GM12874 (cell line): ENCODE measurements around the gene PIM3.

Experiments
- CTCF ChIP-seq: IDR thresholded peaks from 2 replicates; pipeline ENCODE4 v1.5.1; 2011; ENCODE audit warnings: low read depth, mild to moderate bottlenecking, control low read depth, low read length, moderate library complexity; ENCODE audit not compliant: insufficient read depth

The PIM3 gene

GRCh38 chr22:49917974-49918910, 42.3 kb upstream of the PIM3 start, which contains the start of the genes ALG12 and CRELD2:
Gene ALG12 (minus strand): TSS chr22:49918438. CDS start chr22:49913765, 4,673 bp downstream.
Gene CRELD2 (plus strand): TSS chr22:49918634. CDS start chr22:49918770, 136 bp downstream.
- TF ChIP-seq CTCF: no peak

DNA sequence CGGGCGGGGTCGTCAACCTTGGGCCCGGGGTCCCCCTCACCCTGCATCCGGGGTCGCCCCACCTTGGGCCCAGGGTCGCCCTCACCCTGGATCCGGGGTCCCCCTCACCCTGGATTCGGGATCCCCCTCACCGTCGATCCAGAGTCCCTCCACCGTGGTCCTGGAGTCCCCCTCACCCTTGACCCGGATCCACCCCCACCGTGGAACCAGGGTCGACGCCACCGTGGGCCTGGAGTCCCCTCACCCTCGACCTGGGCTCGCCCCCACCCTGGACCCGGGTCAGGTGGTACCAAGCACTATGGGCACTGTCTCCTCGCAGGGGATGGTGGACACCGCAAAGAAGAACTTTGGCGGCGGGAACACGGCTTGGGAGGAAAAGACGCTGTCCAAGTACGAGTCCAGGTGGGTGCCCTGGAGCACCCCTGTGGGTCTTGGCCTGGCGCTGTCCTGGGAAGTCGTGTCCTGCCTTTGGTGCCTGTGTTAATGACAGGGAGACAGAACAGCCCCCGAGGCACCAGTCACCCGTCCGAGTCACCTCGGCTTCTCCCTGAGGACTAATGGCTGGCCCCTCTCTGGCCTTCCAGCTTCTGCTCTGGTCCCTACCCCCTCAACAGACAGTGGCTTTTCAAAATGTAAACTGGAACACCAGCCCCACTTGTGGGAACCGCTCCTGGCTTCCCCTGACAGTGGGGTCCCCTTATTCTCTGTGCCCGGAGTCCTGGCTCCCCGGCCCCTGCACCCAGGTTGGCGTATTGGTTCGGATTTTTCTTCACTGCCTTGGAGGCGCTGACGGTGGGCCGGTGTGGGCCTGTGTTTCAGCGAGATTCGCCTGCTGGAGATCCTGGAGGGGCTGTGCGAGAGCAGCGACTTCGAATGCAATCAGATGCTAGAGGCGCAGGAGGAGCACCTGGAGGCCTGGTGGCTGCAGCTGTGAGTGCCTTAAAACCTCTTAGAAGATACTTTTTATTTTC, 41.4 kb upstream of the PIM3 start:
- no peak for TF ChIP-seq CTCF

DNA sequence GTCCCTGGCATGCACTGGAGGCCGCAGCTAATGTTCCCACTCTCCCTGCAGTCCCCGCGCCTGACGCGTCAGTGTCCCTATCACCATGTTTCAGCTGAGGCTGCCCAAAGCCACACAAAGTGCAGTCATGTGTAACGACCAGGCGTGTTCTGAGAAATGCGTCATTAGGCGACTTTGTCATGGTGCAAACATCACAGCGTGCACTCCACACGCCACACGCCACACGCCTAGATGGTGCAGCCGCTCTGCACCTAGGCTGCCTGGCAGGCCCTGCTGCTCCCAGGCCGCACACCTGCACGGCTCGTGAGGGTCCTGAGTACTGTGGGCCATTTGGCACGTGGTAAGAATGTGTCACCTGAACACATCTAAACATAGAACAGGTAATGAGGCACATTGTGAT, 39.7 kb upstream of the PIM3 start:
- TF ChIP-seq CTCF: no peak

- TF ChIP-seq CTCF: no peak
Observed at GRCh38 chr22:49921508-49922278, 38.9 kb upstream of the PIM3 start.

- TF ChIP-seq CTCF: no peak
Observed at GRCh38 chr22:49922484-49922883, 38.1 kb upstream of the PIM3 start.

DNA sequence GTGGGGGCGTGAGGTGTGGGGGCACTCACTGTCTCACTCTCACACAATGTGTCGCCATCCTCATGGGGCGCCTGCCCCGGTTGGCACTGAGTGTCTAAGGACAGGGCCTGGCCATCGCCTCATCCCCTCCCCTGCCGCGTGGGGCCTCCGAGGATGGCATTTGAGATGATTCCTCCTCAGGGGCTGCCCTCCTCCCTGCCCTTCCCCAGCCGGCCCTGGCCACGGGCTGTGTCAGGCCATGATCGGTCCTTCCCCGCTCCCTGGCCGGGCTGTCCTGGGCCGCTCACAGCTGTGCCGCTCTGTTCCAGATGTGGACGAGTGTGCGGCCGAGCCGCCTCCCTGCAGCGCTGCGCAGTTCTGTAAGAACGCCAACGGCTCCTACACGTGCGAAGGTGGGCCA, 37.6 kb upstream of the PIM3 start:
- no peak for TF ChIP-seq CTCF
